ENCODE data around the gene GALNT10. TPM values are rescaled to one million over a fixed set of nuclear protein-coding genes. Genes with fewer than 3 reads are reported as not detected.

Gene GALNT10
- polyA plus RNA-seq, 1 donor (not counting 4 experiments of a cell fraction or from before 2014, with no cell fraction given), result 17.9 TPM

- H3K4me3 ChIP-seq (ENCODE audit: control insufficient read depth in 2 of 3, extremely low read depth in 1 of 3, insufficient read depth in 2 of 3, low read depth in 1 of 3, low read length in 3 of 3), result no peak overlapping the region
- no peak overlapping the region for H3K9ac ChIP-seq (ENCODE audit: control insufficient read depth, extremely low read depth, insufficient read depth, low read length)
- no peaks in the 10 kb centered on the region for H3K27me3 ChIP-seq (ENCODE audit: control insufficient read depth, extremely low read depth, insufficient read depth, low read length)
- H3K27ac ChIP-seq (ENCODE audit: control insufficient read depth, insufficient read depth, low read length), result no peak overlapping the region
- H3K9me3 ChIP-seq (ENCODE audit: control insufficient read depth, low read depth, low read length), result no peaks in the 10 kb centered on the region
- H3K9me1 ChIP-seq (ENCODE audit: control insufficient read depth, extremely low read depth, insufficient read depth, low read length), result no peaks in the 10 kb centered on the region
- FAIRE-seq, result no peak
- DNase-seq (ENCODE audit: low read depth, low spot score), result no peak
- no peak overlapping the region for H2AFZ ChIP-seq (ENCODE audit: control insufficient read depth, low read length)
- no peaks in the 10 kb centered on the region for H4K20me1 ChIP-seq (ENCODE audit: control insufficient read depth, extremely low read depth, insufficient read depth, low read length)
- TF ChIP-seq EZH2 (IDR thresholded peaks at IDR 0.05; ENCODE audit: low read length), result no peak
- TF ChIP-seq, protein P1, sequence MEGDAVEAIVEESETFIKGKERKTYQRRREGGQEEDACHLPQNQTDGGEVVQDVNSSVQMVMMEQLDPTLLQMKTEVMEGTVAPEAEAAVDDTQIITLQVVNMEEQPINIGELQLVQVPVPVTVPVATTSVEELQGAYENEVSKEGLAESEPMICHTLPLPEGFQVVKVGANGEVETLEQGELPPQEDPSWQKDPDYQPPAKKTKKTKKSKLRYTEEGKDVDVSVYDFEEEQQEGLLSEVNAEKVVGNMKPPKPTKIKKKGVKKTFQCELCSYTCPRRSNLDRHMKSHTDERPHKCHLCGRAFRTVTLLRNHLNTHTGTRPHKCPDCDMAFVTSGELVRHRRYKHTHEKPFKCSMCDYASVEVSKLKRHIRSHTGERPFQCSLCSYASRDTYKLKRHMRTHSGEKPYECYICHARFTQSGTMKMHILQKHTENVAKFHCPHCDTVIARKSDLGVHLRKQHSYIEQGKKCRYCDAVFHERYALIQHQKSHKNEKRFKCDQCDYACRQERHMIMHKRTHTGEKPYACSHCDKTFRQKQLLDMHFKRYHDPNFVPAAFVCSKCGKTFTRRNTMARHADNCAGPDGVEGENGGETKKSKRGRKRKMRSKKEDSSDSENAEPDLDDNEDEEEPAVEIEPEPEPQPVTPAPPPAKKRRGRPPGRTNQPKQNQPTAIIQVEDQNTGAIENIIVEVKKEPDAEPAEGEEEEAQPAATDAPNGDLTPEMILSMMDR (optimal IDR thresholded peaks at IDR 0.05 in 1 of 3, IDR thresholded peaks at IDR 0.05 in 1 of 3, conservative IDR thresholded peaks at IDR 0.05 in 1 of 3; ENCODE audit: extremely low read depth in 1 of 3, insufficient read depth in 2 of 3, low read length in 3 of 3), result no peak
- dilution Hi-C loops (cut with MboI; ENCODE audit: extremely low pct_ligation_motif_present, low sequenced_read_pairs), result no loop called here
- H3K4me1 ChIP-seq (ENCODE audit: control insufficient read depth, extremely low read depth, insufficient read depth, low read length), result no peaks in the 10 kb centered on the region
- no peak overlapping the region for H3K4me2 ChIP-seq (ENCODE audit: control insufficient read depth, extremely low read depth, insufficient read depth, low read depth, low read length)
- H3K36me3 ChIP-seq (ENCODE audit: control insufficient read depth in 2 of 2, extremely low read depth in 1 of 2, insufficient read depth in 2 of 2, low read length in 2 of 2), result no peaks in the 10 kb centered on the region
- H3K79me2 ChIP-seq (ENCODE audit: control insufficient read depth, insufficient read depth, low read length), result no peaks in the 10 kb centered on the region
Observed at GRCh38 chr5:154278908-154279307, 88.4 kb downstream of the GALNT10 start.

DNA sequence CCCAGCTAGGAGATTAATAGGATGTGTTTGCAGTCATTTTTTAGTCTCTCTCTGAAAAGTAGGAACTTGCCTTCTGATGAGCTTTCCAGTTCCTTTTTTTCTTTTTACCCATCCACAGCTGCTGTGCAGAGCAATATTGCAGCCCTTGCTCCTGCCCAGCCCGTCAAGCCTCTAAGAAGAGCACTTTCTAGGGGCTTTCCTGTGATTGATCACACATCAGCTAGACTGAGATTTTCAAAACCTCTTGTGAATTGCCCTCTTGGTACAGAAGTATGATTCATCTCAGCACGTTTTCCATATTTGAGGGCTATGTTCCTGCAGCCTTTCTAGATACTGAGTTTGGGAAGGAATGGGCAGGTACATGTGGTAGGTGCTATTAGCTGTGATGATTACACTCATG lies 93.9 kb downstream of the GALNT10 start:
- dilution Hi-C loops (cut with MboI; ENCODE audit: extremely low pct_ligation_motif_present, low sequenced_read_pairs), result no loop called here
- Histone ChIP-seq H3K4me3 (ENCODE audit: control insufficient read depth in 2 of 3, extremely low read depth in 1 of 3, insufficient read depth in 2 of 3, low read depth in 1 of 3, low read length in 3 of 3) (no peak overlapping the region), H3K9me3 (ENCODE audit: control insufficient read depth, low read depth, low read length) (no peaks in the 10 kb centered on the region), H3K79me2 (ENCODE audit: control insufficient read depth, insufficient read depth, low read length) (no peaks in the 10 kb centered on the region), H3K4me2 (ENCODE audit: control insufficient read depth, extremely low read depth, insufficient read depth, low read depth, low read length) (no peak overlapping the region), H3K9ac (ENCODE audit: control insufficient read depth, extremely low read depth, insufficient read depth, low read length) (no peak overlapping the region), H3K9me1 (ENCODE audit: control insufficient read depth, extremely low read depth, insufficient read depth, low read length) (no peaks in the 10 kb centered on the region), H2AFZ (ENCODE audit: control insufficient read depth, low read length) (no peak overlapping the region), H3K27me3 (ENCODE audit: control insufficient read depth, extremely low read depth, insufficient read depth, low read length) (no peaks in the 10 kb centered on the region), H4K20me1 (ENCODE audit: control insufficient read depth, extremely low read depth, insufficient read depth, low read length) (no peaks in the 10 kb centered on the region), H3K4me1 (ENCODE audit: control insufficient read depth, extremely low read depth, insufficient read depth, low read length) (no peaks in the 10 kb centered on the region), H3K36me3 (ENCODE audit: control insufficient read depth in 2 of 2, extremely low read depth in 1 of 2, insufficient read depth in 2 of 2, low read length in 2 of 2) (no peaks in the 10 kb centered on the region), H3K27ac (ENCODE audit: control insufficient read depth, insufficient read depth, low read length) (no peak overlapping the region)
- no peak for FAIRE-seq
- no peak for DNase-seq (ENCODE audit: low read depth, low spot score)
- no peak for TF ChIP-seq EZH2 (IDR thresholded peaks at IDR 0.05; ENCODE audit: low read length)
- TF ChIP-seq, protein P1 (optimal IDR thresholded peaks at IDR 0.05 in 1 of 3, IDR thresholded peaks at IDR 0.05 in 1 of 3, conservative IDR thresholded peaks at IDR 0.05 in 1 of 3; ENCODE audit: extremely low read depth in 1 of 3, insufficient read depth in 2 of 3, low read length in 3 of 3), result no peak

Data from keratinocyte (primary cell).